HCT116 (cell line): ENCODE data around the gene HIF1A. TPM values are rescaled to one million over a fixed set of nuclear protein-coding genes. Genes with fewer than 3 reads are reported as not detected.

ENCODE experiments used
- ATAC-seq: fragments of 200-7000 bp; cut with Tn5 transposase; 2 replicates; pipeline ENCODE4 v1.9.1; 2020; ENCODE audit warnings: mild to moderate bottlenecking, moderate library complexity
- BruUV-seq: library from RNA; stranded (reverse); fragments of 400-500 nt; replicated peaks from 2 replicates; lab custom pipeline; 2021; lab: Mats Ljungman, UMichigan
- CTCF ChIA-PET: fragments of 300-600 bp; sonication (Branson Sonifier 250); formaldehyde crosslinking; loops from one replicate; lab custom pipeline; 2021; ENCODE audit warnings: antibody characterized with exemption; lab: Charles Lee
- POLR2A ChIA-PET: fragments of 300-600, 350-600 bp; sonication (Branson Sonifier 250); formaldehyde crosslinking; loops from one replicate; lab custom pipeline; 2021; ENCODE audit warnings: antibody characterized with exemption; lab: Charles Lee
- RAD21 ChIA-PET, 2 experiments: fragments of 300-600 bp; sonication (Branson Sonifier 250); formaldehyde crosslinking; loops; one replicate each; lab custom pipeline; 2023; ENCODE audit warnings: low total read pairs in 2 of 2; ENCODE audit not compliant: uncharacterized antibody in 2 of 2, unreplicated experiment in 2 of 2, low non-redundant PET in 1 of 2; lab: Charles Lee
- DNase-seq: peaks from one replicate; pipeline ENCODE4 v3.0.0-alpha.2; 2010; ENCODE audit warnings: low read depth, low spot score
- H2AFZ ChIP-seq: fragments of 200-600 bp; shearing (Covaris generic), sonication (generic); 2 replicates; pipeline ENCODE4 v1.6.1; 2017; ENCODE audit warnings: low read depth, mixed run types, mixed read lengths, antibody characterized with exemption, low read length; ENCODE audit not compliant: poor library complexity, severe bottlenecking
- H3K27ac ChIP-seq: 2 replicates; pipeline ENCODE4 v1.5.1; 2012; ENCODE audit warnings: low read depth, low read length
- H3K27me3 ChIP-seq: fragments of 200-600 bp; sonication (generic); 2 replicates; pipeline ENCODE4 v1.6.1; 2016; ENCODE audit warnings: mixed run types, low read length, mixed read lengths; ENCODE audit not compliant: insufficient read depth
- H3K36me3 ChIP-seq, 2 experiments: fragments of 200-500 bp in 1 of 2; fragments of 200-600 bp in 1 of 2; sonication (Bioruptor generic) in 1 of 2; sonication (generic) in 1 of 2; 2 replicates each; pipeline versions ENCODE4 v1.5.1 to v1.6.1; 2014 to 2016; ENCODE audit warnings: low read length in 2 of 2, inconsistent platforms in 1 of 2, mixed read lengths in 1 of 2, mixed run types in 1 of 2; ENCODE audit not compliant: insufficient read depth in 2 of 2, control insufficient read depth in 1 of 2
- H3K4me1 ChIP-seq, 2 experiments: fragments of 200-600 bp in 1 of 2; sonication (generic) in 1 of 2; 2 replicates each; pipeline versions ENCODE4 v1.5.1 to v1.6.1; 2012 to 2017; ENCODE audit warnings: low read length in 2 of 2, inconsistent platforms in 1 of 2, mild to moderate bottlenecking in 1 of 2, mixed read lengths in 1 of 2, mixed run types in 1 of 2, moderate library complexity in 1 of 2; ENCODE audit not compliant: insufficient read depth in 2 of 2, control insufficient read depth in 1 of 2
- H3K4me2 ChIP-seq: fragments of 200-600 bp; sonication (generic); 2 replicates; pipeline ENCODE4 v1.6.1; 2017; ENCODE audit warnings: mixed run types, low read length, mixed read lengths
- H3K4me3 ChIP-seq, 2 experiments: fragments of 200-600 bp in 1 of 2; sonication (generic) in 1 of 2; replicated peaks in 1 of 2; 2 replicates each; pipeline ENCODE4 v1.5.1; 2011 to 2016; ENCODE audit warnings: low read length in 2 of 2, control low read depth in 1 of 2, low read depth in 1 of 2, mild to moderate bottlenecking in 1 of 2, mixed read lengths in 1 of 2, mixed run types in 1 of 2
- H3K79me2 ChIP-seq: fragments of 200-600 bp; sonication (generic); 2 replicates; pipeline ENCODE4 v1.6.1; 2017; ENCODE audit warnings: mild to moderate bottlenecking, mixed run types, low read length, moderate library complexity, mixed read lengths; ENCODE audit not compliant: insufficient read depth
- H3K9ac ChIP-seq: fragments of 200-600 bp; sonication (generic); 2 replicates; pipeline ENCODE4 v1.6.1; 2016; ENCODE audit warnings: low read length, mixed read lengths
- H3K9me2 ChIP-seq: fragments of 200-600 bp; sonication (generic), shearing (Covaris generic); 2 replicates; pipeline ENCODE4 v1.6.1; 2017; ENCODE audit warnings: mixed run types, mild to moderate bottlenecking, moderate library complexity; ENCODE audit not compliant: insufficient read depth
- H3K9me3 ChIP-seq, 2 experiments: fragments of 200-500 bp in 1 of 2; fragments of 200-600 bp in 1 of 2; sonication (Bioruptor generic) in 1 of 2; sonication (generic) in 1 of 2; 2 replicates each; pipeline ENCODE4 v1.6.1; 2014 to 2017; ENCODE audit warnings: low read length in 2 of 2, mixed read lengths in 2 of 2, inconsistent platforms in 1 of 2, low read depth in 1 of 2, mild to moderate bottlenecking in 1 of 2, mixed run types in 1 of 2, moderate library complexity in 1 of 2; ENCODE audit not compliant: control insufficient read depth in 1 of 2, insufficient read depth in 1 of 2
- H4K20me1 ChIP-seq: fragments of 200-600 bp; sonication (generic), shearing (Covaris generic); 2 replicates; pipeline ENCODE4 v1.6.1; 2017; ENCODE audit warnings: mixed run types, mild to moderate bottlenecking, moderate library complexity; ENCODE audit not compliant: insufficient read depth
- CBX3 ChIP-seq: IDR thresholded peaks from 2 replicates; pipeline ENCODE4 v1.6.1; 2012; ENCODE audit warnings: low read depth
- CEBPB ChIP-seq: IDR thresholded peaks from 2 replicates; pipeline ENCODE4 v1.6.1; 2012; ENCODE audit warnings: low read depth
- CTCF ChIP-seq, 3 experiments: fragments of 200-600 bp in 1 of 3; sonication (generic) in 1 of 3; IDR thresholded peaks in 2 of 3; conservative IDR thresholded peaks in 1 of 3; 2 replicates each; pipeline ENCODE4 v1.5.1; 2012 to 2017; ENCODE audit warnings: low read depth in 2 of 3, low read length in 2 of 3, antibody characterized with exemption in 1 of 3, borderline replicate concordance in 1 of 3, control low read depth in 1 of 3, mild to moderate bottlenecking in 1 of 3, mixed read lengths in 1 of 3, mixed run types in 1 of 3, moderate library complexity in 1 of 3; ENCODE audit not compliant: insufficient read depth in 1 of 3
- ELF1 ChIP-seq: IDR thresholded peaks from 2 replicates; pipeline ENCODE4 v1.6.1; 2012; ENCODE audit warnings: low read depth, borderline replicate concordance
- EZH2 ChIP-seq: fragments of 200-600 bp; sonication (generic); IDR thresholded peaks from 2 replicates; pipeline ENCODE4 v1.6.1; 2017; ENCODE audit warnings: antibody characterized with exemption, mixed run types
- FOSL1 ChIP-seq: IDR thresholded peaks from 2 replicates; pipeline ENCODE4 v1.6.1; 2012; ENCODE audit warnings: low read depth
- MAX ChIP-seq: IDR thresholded peaks from 2 replicates; pipeline ENCODE4 v1.6.1; 2012
- POLR2A ChIP-seq: IDR thresholded peaks from 2 replicates; pipeline ENCODE4 v1.7.0; 2011; ENCODE audit warnings: borderline replicate concordance; ENCODE audit not compliant: insufficient read depth, insufficient read length; ENCODE audit errors: extremely low read depth
- POLR2AphosphoS5 ChIP-seq: IDR thresholded peaks from 2 replicates; pipeline ENCODE4 v1.6.1; 2011; ENCODE audit warnings: mild to moderate bottlenecking, low read depth, low read length, moderate library complexity
- RAD21 ChIP-seq: IDR thresholded peaks from 2 replicates; pipeline ENCODE4 v1.6.1; 2012; ENCODE audit warnings: low read depth, mild to moderate bottlenecking
- SP1 ChIP-seq: IDR thresholded peaks from 2 replicates; pipeline ENCODE4 v1.6.1; 2012; ENCODE audit warnings: low read depth
- SRF ChIP-seq: IDR thresholded peaks from 2 replicates; pipeline ENCODE4 v1.6.1; 2012; ENCODE audit warnings: low read depth
- YY1 ChIP-seq: IDR thresholded peaks from 2 replicates; pipeline ENCODE4 v1.6.1; 2011; ENCODE audit warnings: low read length, low read depth, moderate library complexity, mild to moderate bottlenecking; ENCODE audit not compliant: insufficient replicate concordance; ENCODE audit errors: extremely low read depth
- ZBTB33 ChIP-seq: IDR thresholded peaks from 2 replicates; pipeline ENCODE4 v1.6.1; 2011; ENCODE audit warnings: mild to moderate bottlenecking, low read length, moderate library complexity; ENCODE audit not compliant: insufficient replicate concordance; ENCODE audit errors: extremely low read depth
- ZFX ChIP-seq: fragments of 450-650 bp; IDR thresholded peaks from 2 replicates; pipeline ENCODE4 v1.6.1; 2017
- ZNF274 ChIP-seq: fragments of 200-500 bp; sonication (Bioruptor generic); IDR thresholded peaks from 2 replicates; pipeline ENCODE4 v1.6.1; 2014; ENCODE audit warnings: mild to moderate bottlenecking, low read depth, low read length, inconsistent platforms
- intact Hi-C: fragments of 100-400 bp; cut with micrococcal nuclease; formaldehyde crosslinking; loops from 2 replicates; pipeline ENCODE4 v1.10.0; 2022
- total RNA-seq: library from RNA; stranded (reverse); gene quantifications from one replicate; pipeline ENCODE4 v1.2.1, GENCODE V29; 2021; ENCODE audit not compliant: unreplicated experiment

The HIF1A gene
- total RNA-seq, 1 experiment from 2014 or later: 113 TPM

- DNase-seq (no peak), ATAC-seq (no peak)
- Histone ChIP-seq H3K4me3 (no peak overlapping the region), H3K9me2 (no peaks in the 10 kb centered on the region), H3K9ac (no peak overlapping the region), H4K20me1 (peaks cover 3% of the 10 kb centered on the region; the same call in 1 of the 2 replicates), H2AFZ (no peak overlapping the region), H3K36me3 (peaks cover 24 to 27% of the 10 kb centered on the region in 2 experiments), H3K4me2 (no peak overlapping the region), H3K9me3 (no peaks in the 10 kb centered on the region), H3K4me1 (peaks cover 5 to 23% of the 10 kb centered on the region in 2 experiments), H3K27ac (no peak overlapping the region), H3K27me3 (no peaks in the 10 kb centered on the region), H3K79me2 (peaks cover 67% of the 10 kb centered on the region)
- intact Hi-C loops: no loop called here
- no peak for TF ChIP-seq SRF
- TF ChIP-seq EZH2: no peak
- no peak for TF ChIP-seq ZFX
- no peak for TF ChIP-seq FOSL1
- no peak for TF ChIP-seq YY1
- no peak for TF ChIP-seq CEBPB
- no peak for TF ChIP-seq ZNF274
- TF ChIP-seq POLR2AphosphoS5: no peak
- TF ChIP-seq ZBTB33: no peak
- TF ChIP-seq RAD21: no peak
- TF ChIP-seq SP1: no peak
- no peak for TF ChIP-seq CBX3
- TF ChIP-seq MAX: no peak
- TF ChIP-seq ELF1: no peak
- TF ChIP-seq POLR2A: no peak
- TF ChIP-seq CTCF (IDR thresholded peaks at IDR 0.05 in 2 of 3, conservative IDR thresholded peaks at IDR 0.05 in 1 of 3; ENCODE audit: borderline replicate concordance in 1 of 3, insufficient read depth in 1 of 3, low read depth in 2 of 3, low read length in 2 of 3): no peak
- no TSS peak for BruUV-seq
- ChIA-PET POLR2A (no interaction called here), CTCF (interaction anchor here (1.2 kb wide), 1 partner anchor 9 kb away, joined by 3 read pairs; no protein-coding TSS in a partner anchor), RAD21 (no interaction called here)
Measured at GRCh38 chr14:61724133-61724532, 28.8 kb downstream of the HIF1A start.
